B cell (primary cell): ENCODE results near the gene TMEM163. TPM values are rescaled to one million over a fixed set of nuclear protein-coding genes. Genes with fewer than 3 reads are reported as not detected.

ENCODE experiments used
- ATAC-seq: fragments of 200-7000 bp; cut with Tn5 transposase; one replicate; pipeline ENCODE4 v1.10.0; 2021; ENCODE audit warnings: low read depth, mild to moderate bottlenecking, moderate number of reproducible peaks, moderate library complexity
- CTCF ChIA-PET: fragments of 350-600 bp; sonication (Branson Sonifier 250); formaldehyde crosslinking; loops from one replicate; lab custom pipeline; 2021; ENCODE audit warnings: antibody characterized with exemption, inconsistent platforms; lab: Charles Lee
- POLR2A ChIA-PET: fragments of 350-600 bp; sonication (Branson Sonifier 250); formaldehyde crosslinking; loops from one replicate; lab custom pipeline; 2021; ENCODE audit warnings: antibody characterized with exemption; lab: Charles Lee
- DNase-seq: peaks from one replicate; pipeline ENCODE4 v3.0.0; 2013
- H2AFZ ChIP-seq: 2 replicates; pipeline ENCODE4 v1.6.1; 2012; ENCODE audit warnings: mild to moderate bottlenecking, low read depth, low read length; ENCODE audit not compliant: insufficient read depth, poor library complexity, severe bottlenecking
- H3K27ac ChIP-seq, 2 donors: 1 replicate in 1 of 2; 2 replicates in 1 of 2; pipeline ENCODE4 v1.5.1; 2012 to 2013; ENCODE audit warnings: low read length in 2 of 2, mild to moderate bottlenecking in 2 of 2, moderate library complexity in 1 of 2
- H3K27me3 ChIP-seq, 4 experiments: fragments of 200-600 bp in 1 of 4; sonication (generic) in 1 of 4; replicated peaks in 1 of 4; 1 replicate in 2 of 4; 2 replicates in 2 of 4; pipeline versions ENCODE4 v1.6.1 to v1.7.0; 2013 to 2016; ENCODE audit warnings: low read length in 3 of 4, mild to moderate bottlenecking in 2 of 4, mixed read lengths in 1 of 4, moderate library complexity in 1 of 4; ENCODE audit not compliant: insufficient read depth in 4 of 4, control insufficient read depth in 3 of 4; ENCODE audit errors: control extremely low read depth in 1 of 4
- H3K36me3 ChIP-seq, 2 experiments: replicated peaks in 1 of 2; 1 replicate in 1 of 2; 2 replicates in 1 of 2; pipeline versions ENCODE4 v1.6.1 to v1.7.1; 2013; ENCODE audit warnings: low read length in 1 of 2; ENCODE audit not compliant: insufficient read depth in 2 of 2, control insufficient read depth in 1 of 2; ENCODE audit errors: control extremely low read depth in 1 of 2, extremely low read depth in 1 of 2
- H3K4me1 ChIP-seq, 2 donors: fragments of 200-600 bp in 1 of 2; sonication (generic) in 1 of 2; 1 replicate in 1 of 2; 2 replicates in 1 of 2; pipeline versions ENCODE4 v1.5.1 to v1.6.1; 2013 to 2017; ENCODE audit warnings: low read length in 2 of 2; ENCODE audit not compliant: control insufficient read depth in 2 of 2, insufficient read depth in 2 of 2
- H3K4me2 ChIP-seq: replicated peaks from 2 replicates; pipeline ENCODE3; 2012; ENCODE audit warnings: mild to moderate bottlenecking, low read depth, low read length; ENCODE audit not compliant: poor library complexity, severe bottlenecking
- H3K4me3 ChIP-seq, 5 experiments: fragments of 200-600 bp in 1 of 5; sonication (generic) in 1 of 5; 1 replicate in 3 of 5; 2 replicates in 2 of 5; pipeline versions ENCODE4 v1.5.1 to v1.7.0; 2011 to 2016; ENCODE audit warnings: low read length in 4 of 5, mild to moderate bottlenecking in 4 of 5, low read depth in 2 of 5, control low read depth in 1 of 5, moderate library complexity in 1 of 5; ENCODE audit not compliant: insufficient read depth in 1 of 5; ENCODE audit errors: control extremely low read depth in 1 of 5, extremely low read depth in 1 of 5
- H3K79me2 ChIP-seq: fragments of 200-600 bp; sonication (generic); one replicate; pipeline ENCODE4 v1.6.0; 2016; ENCODE audit warnings: low read length; ENCODE audit not compliant: control insufficient read depth, insufficient read depth
- H3K9ac ChIP-seq: fragments of 200-600 bp; sonication (generic); 2 replicates; pipeline ENCODE4 v1.6.1; 2017; ENCODE audit warnings: mild to moderate bottlenecking, low read length, moderate library complexity
- H3K9me3 ChIP-seq, 3 donors: one replicate each; pipeline versions ENCODE4 v1.6.1 to v1.7.1; 2013; ENCODE audit warnings: low read length in 2 of 3; ENCODE audit not compliant: control insufficient read depth in 2 of 3, insufficient read depth in 1 of 3; ENCODE audit errors: control extremely low read depth in 1 of 3
- H4K20me1 ChIP-seq: 2 replicates; pipeline ENCODE4 v1.6.0; 2012; ENCODE audit warnings: mild to moderate bottlenecking, low read length; ENCODE audit not compliant: insufficient read depth, control insufficient read depth, poor library complexity, severe bottlenecking
- H3K27ac Mint-ChIP-seq: one replicate; pipeline ENCODE4 v1.8.0; 2021; ENCODE audit warnings: mixed read lengths
- H3K27me3 Mint-ChIP-seq: one replicate; pipeline ENCODE4 v1.8.0; 2021; ENCODE audit warnings: mixed read lengths
- H3K4me1 Mint-ChIP-seq: one replicate; pipeline ENCODE4 v1.8.0; 2021; ENCODE audit warnings: mixed read lengths
- H3K4me3 Mint-ChIP-seq: one replicate; pipeline ENCODE4 v1.8.0; 2021; ENCODE audit warnings: mixed read lengths
- H3K9me3 Mint-ChIP-seq: one replicate; pipeline ENCODE4 v1.8.0; 2022; ENCODE audit warnings: mixed read lengths; ENCODE audit not compliant: insufficient read depth
- CTCF ChIP-seq: fragments of 200-600 bp; IDR thresholded peaks from one replicate; pipeline ENCODE4 v1.8.0; 2022; ENCODE audit warnings: antibody characterized with exemption, mild to moderate bottlenecking
- EZH2 ChIP-seq: IDR thresholded peaks from 2 replicates; pipeline ENCODE4 v1.6.1; 2012; ENCODE audit warnings: borderline replicate concordance, low read depth, mild to moderate bottlenecking, moderate library complexity, low read length; ENCODE audit not compliant: insufficient read depth, poor library complexity, severe bottlenecking
- WGBS: methylation state at CpG from one replicate; pipeline ENCODE4 v1.1.5; 2013; ENCODE audit warnings: missing lambda C conversion rate; ENCODE audit not compliant: insufficient coverage; 5-methylcytosine and 5-hydroxymethylcytosine counted together
- intact Hi-C: fragments of 100-400 bp; cut with micrococcal nuclease; formaldehyde crosslinking; loops from one replicate; pipeline ENCODE4 v1.10.0; 2022
- polyA plus RNA-seq: library from polyadenylated mRNA; depleted of rRNA; stranded (reverse); fragments of >200 nt; gene quantifications from 2 replicates; pipeline ENCODE4 v1.2.3, GENCODE V29; 2012
- total RNA-seq, 2 donors: library from RNA; stranded (reverse); fragments of 120-200 nt in 1 of 2; gene quantifications; 1 replicate in 1 of 2; 2 replicates in 1 of 2; pipeline versions ENCODE4 v1.2.3 to v1.2.4, GENCODE V29; 2013 to 2022

The TMEM163 gene
- total and polyA plus RNA-seq, 2 donors (not counting 1 experiment from before 2014, with no cell fraction given): 2.6 to 5.6 TPM

GRCh38 chr2:134573724-134574123, 145.1 kb downstream of the TMEM163 start:
- no peak for ATAC-seq
- Mint-ChIP-seq H3K27ac (no peak overlapping the region), H3K4me3 (no peak overlapping the region), H3K27me3 (no peaks in the 10 kb centered on the region), H3K4me1 (peaks cover 10% of the 10 kb centered on the region), H3K9me3 (no peaks in the 10 kb centered on the region)
- Histone ChIP-seq H3K9me3 (no peaks in the 10 kb centered on the region), H3K4me3 (no peak overlapping the region), H3K27ac (no peak overlapping the region), H3K4me1 (peaks cover 0 to 4% of the 10 kb centered on the region in 2 donors), H2AFZ (no peak overlapping the region), H3K36me3 (no peaks in the 10 kb centered on the region), H4K20me1 (no peaks in the 10 kb centered on the region), H3K79me2 (no peaks in the 10 kb centered on the region), H3K4me2 (no peak overlapping the region), H3K27me3 (no peaks in the 10 kb centered on the region), H3K9ac (no peak overlapping the region)
- no peak for DNase-seq
- intact Hi-C loops: no loop called here
- ChIA-PET CTCF (no interaction called here), POLR2A (no interaction called here)
- WGBS: no CpG with 5 or more reads among the region's 1 CpG
- TF ChIP-seq CTCF: no peak
- TF ChIP-seq EZH2: no peak

- no peaks in the 10 kb centered on the region for H3K9me3 ChIP-seq
- H3K4me3 ChIP-seq: no peak overlapping the region
- TF ChIP-seq EZH2 (no peak), CTCF (no peak)
- H3K9ac ChIP-seq: no peak overlapping the region
- H3K79me2 ChIP-seq: no peaks in the 10 kb centered on the region
- no peaks in the 10 kb centered on the region for H3K9me3 Mint-ChIP-seq
- H3K4me2 ChIP-seq: no peak overlapping the region
- no peak overlapping the region for H3K4me3 Mint-ChIP-seq
- H3K27ac ChIP-seq: no peak overlapping the region
- H3K27me3 Mint-ChIP-seq: no peaks in the 10 kb centered on the region
- DNase-seq (no peak), ATAC-seq (no peak)
- H3K27ac Mint-ChIP-seq: no peak overlapping the region
- intact Hi-C loops: no loop called here
- H3K4me1 Mint-ChIP-seq: peaks cover 10% of the 10 kb centered on the region
- H3K27me3 ChIP-seq: no peaks in the 10 kb centered on the region
- peaks cover 0 to 4% of the 10 kb centered on the region in 2 donors for H3K4me1 ChIP-seq
- CTCF ChIA-PET: no interaction called here
- no peaks in the 10 kb centered on the region for H4K20me1 ChIP-seq
- POLR2A ChIA-PET: no interaction called here
- H3K36me3 ChIP-seq: no peaks in the 10 kb centered on the region
- H2AFZ ChIP-seq: no peak overlapping the region
Measured at GRCh38 chr2:134573085-134573370, 145.8 kb downstream of the TMEM163 start.
